ENCODE data around the gene GLB1L2.

GRCh38 chr11:134359646-134360045 lies 27.9 kb downstream of the GLB1L2 start:
- TF ChIP-seq, protein P1, sequence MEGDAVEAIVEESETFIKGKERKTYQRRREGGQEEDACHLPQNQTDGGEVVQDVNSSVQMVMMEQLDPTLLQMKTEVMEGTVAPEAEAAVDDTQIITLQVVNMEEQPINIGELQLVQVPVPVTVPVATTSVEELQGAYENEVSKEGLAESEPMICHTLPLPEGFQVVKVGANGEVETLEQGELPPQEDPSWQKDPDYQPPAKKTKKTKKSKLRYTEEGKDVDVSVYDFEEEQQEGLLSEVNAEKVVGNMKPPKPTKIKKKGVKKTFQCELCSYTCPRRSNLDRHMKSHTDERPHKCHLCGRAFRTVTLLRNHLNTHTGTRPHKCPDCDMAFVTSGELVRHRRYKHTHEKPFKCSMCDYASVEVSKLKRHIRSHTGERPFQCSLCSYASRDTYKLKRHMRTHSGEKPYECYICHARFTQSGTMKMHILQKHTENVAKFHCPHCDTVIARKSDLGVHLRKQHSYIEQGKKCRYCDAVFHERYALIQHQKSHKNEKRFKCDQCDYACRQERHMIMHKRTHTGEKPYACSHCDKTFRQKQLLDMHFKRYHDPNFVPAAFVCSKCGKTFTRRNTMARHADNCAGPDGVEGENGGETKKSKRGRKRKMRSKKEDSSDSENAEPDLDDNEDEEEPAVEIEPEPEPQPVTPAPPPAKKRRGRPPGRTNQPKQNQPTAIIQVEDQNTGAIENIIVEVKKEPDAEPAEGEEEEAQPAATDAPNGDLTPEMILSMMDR (IDR thresholded peaks at IDR 0.05): no peak
- no peak for TF ChIP-seq POLR2A (IDR thresholded peaks at IDR 0.05)

Data from thyroid gland (tissue), 4 donors.